Retinal pigment epithelial cell (primary cell): ENCODE results near the gene NTSR2.
A peak's percentile ranks its signal among the peaks of the same experiment; 100 is the strongest.

Experiments used
- DNase-seq: peaks from one replicate; pipeline ENCODE4 v3.0.0-alpha.2; 2010; ENCODE audit warnings: low read depth
- H3K4me3 ChIP-seq: 2 replicates; pipeline ENCODE4 v1.5.1; 2011; ENCODE audit warnings: mild to moderate bottlenecking, low read length, control low read depth, moderate library complexity
- TF ChIP-seq, protein P1 (sequence below): conservative IDR thresholded peaks from 2 replicates; pipeline ENCODE4 v1.5.1; 2011; ENCODE audit warnings: low read depth, low read length, control low read depth, inconsistent platforms

Gene NTSR2

DNA sequence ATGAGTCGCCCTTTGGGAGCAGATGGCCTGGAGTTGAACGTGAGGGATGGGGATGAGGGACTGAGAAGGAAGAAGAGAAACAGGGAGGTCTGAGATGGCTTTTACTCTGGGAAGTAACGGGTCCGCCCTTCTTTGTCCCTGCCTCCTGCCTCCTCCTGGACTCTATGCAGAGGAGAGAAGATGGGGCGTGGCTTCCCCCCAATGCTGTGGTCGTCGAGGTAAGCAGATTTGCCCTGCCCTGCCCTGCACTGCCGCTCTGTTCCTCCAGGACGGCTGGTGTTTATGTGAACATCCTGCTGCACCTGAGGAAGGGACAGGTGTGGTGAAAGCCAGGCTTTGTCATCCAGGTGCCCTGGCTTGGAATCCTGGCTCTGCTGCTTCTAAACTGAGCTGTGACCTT lies 13.5 kb upstream of the NTSR2 start:
- H3K4me3 ChIP-seq, result no peak overlapping the region
- TF ChIP-seq, protein P1, sequence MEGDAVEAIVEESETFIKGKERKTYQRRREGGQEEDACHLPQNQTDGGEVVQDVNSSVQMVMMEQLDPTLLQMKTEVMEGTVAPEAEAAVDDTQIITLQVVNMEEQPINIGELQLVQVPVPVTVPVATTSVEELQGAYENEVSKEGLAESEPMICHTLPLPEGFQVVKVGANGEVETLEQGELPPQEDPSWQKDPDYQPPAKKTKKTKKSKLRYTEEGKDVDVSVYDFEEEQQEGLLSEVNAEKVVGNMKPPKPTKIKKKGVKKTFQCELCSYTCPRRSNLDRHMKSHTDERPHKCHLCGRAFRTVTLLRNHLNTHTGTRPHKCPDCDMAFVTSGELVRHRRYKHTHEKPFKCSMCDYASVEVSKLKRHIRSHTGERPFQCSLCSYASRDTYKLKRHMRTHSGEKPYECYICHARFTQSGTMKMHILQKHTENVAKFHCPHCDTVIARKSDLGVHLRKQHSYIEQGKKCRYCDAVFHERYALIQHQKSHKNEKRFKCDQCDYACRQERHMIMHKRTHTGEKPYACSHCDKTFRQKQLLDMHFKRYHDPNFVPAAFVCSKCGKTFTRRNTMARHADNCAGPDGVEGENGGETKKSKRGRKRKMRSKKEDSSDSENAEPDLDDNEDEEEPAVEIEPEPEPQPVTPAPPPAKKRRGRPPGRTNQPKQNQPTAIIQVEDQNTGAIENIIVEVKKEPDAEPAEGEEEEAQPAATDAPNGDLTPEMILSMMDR, result no peak
- DNase-seq, result no peak

DNA sequence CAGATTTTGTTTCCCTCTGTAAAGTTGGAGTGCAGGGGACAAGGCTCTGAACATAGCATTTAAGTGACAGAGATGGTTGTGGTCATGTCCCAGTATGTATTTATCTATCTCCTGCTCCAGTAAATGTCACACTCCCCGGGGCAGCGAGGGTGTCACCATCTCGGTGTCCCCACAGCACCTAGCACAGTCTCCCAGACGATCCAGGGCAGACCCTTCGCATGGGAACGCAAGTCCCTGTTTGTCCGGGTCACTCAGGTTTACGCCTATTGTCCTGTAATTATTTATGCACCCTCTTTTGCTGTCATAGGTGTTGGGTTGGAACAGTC lies 12.6 kb upstream of the NTSR2 start:
- TF ChIP-seq, protein P1, result no peak
- DNase-seq, result no peak
- H3K4me3 ChIP-seq, result no peak overlapping the region

DNA sequence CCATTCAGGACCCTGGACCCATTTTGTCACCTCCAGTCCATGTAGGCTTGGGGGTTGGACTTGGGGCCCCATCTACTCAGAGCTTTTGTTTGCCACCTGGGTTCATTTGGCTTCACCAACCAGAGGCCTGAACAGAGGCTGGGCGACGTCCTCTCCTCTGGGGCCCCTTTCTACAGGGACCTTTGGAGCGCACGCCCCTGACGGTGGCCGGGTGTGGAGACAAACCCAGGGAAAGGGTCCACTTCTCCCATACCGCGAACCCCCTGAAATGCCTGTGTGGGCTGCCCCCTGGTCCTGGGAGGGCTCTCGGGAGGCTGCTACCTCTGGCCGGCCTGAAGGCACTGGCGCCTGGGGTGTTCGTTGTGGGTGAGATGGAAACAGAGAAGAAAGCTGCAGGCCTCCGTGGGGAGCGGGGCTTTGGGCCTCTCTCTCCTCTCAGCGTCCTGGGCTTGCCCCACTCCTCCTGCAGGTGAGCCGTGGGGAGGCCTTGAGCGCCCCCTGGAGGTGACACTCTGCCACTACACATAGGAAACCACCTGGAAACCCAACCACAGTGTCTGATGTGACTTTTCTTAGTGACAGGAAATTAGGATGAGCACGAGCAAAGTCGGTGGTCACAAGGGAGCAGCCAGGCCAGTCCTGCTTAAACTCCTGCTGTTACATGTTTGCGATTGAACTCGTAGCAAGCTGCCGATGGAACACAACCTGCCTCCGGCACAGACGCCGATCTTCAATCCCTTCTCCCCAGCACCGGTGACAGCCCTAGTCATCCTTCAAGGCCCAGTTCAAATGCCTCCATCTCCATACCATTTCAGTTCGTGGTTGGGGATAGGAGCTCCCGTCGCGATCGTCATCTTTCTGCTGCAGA lies 12.0 kb upstream of the NTSR2 start:
- TF ChIP-seq, protein P1, result peak; percentile 98
- no peak for DNase-seq
- H3K4me3 ChIP-seq, result no peak overlapping the region

DNA sequence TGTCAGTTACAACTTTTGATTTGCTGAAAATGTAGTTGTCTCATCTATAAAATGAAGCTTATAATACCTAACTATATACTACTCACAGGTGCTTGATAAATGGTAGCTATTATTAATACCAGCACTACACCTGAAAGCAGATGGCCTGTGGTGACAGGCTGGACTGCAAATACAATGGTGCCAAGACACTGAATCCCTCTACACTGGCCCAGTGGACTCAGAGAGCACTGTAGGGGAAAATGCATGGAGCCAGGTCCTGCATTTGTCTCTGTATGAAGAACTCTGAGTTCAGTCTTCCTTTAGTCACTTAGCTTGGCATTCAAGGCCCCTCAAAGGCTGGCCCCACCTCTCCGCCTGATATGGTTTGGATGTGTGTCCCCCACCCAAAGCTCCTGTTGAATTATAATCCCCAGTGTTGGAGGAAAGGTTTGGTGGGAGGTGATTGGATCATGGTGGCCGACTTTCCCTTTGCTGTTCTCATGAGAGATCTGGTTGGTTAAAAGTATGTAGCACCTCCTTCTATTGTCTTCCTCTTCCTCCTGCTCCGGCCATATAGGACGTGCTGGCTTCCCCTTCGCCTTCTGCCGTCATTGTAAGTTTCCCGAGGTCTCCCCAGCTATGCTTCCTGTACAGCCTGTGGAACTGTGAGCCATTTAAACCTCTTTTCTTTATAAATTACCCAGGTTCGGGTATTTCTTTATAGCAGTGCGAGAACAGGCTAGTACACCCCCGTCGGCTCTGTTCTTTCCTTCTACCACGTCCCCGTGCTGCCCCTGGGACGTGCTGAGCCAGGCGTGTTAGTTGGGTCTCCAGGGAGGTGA lies 11.1 kb upstream of the NTSR2 start:
- DNase-seq, result no peak
- no peak overlapping the region for H3K4me3 ChIP-seq
- TF ChIP-seq, protein P1, result no peak

DNA sequence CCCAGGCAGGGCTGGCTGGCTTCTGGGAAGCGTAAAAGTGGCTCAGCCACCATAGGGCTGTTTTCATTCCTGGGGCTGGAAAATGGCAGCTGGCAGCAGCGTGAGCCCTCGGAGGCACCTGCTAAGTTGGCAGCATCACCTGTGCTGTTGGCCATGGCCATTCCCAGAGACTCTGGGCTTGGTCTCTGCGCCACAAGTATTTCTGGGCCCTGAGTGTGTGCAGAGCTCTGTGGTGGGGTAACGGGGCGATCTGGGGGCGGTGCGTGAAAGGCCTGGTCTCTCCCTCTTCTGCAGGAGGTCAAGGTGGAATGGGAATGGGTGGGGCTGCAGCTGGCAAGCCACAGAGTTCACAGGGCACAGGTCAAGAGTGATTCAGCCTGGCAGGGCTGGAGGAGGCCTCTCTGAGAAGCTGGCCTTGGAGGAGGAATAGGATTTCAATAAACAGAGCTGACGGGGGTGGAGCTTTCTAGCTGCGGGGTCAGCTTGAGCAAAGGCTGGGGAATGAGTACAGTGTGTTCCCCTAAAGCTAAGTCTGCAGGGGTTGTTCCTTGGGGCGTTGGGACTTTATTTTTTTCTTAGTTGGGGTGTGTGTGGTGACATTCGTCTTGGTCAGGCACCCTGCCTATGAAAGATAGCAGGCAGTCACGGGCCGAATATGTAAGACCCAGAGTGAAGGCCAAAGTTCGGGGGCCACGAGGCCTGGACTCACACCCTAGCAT lies 10.3 kb upstream of the NTSR2 start:
- TF ChIP-seq, protein P1, result no peak
- H3K4me3 ChIP-seq, result no peak overlapping the region
- no peak for DNase-seq

DNA sequence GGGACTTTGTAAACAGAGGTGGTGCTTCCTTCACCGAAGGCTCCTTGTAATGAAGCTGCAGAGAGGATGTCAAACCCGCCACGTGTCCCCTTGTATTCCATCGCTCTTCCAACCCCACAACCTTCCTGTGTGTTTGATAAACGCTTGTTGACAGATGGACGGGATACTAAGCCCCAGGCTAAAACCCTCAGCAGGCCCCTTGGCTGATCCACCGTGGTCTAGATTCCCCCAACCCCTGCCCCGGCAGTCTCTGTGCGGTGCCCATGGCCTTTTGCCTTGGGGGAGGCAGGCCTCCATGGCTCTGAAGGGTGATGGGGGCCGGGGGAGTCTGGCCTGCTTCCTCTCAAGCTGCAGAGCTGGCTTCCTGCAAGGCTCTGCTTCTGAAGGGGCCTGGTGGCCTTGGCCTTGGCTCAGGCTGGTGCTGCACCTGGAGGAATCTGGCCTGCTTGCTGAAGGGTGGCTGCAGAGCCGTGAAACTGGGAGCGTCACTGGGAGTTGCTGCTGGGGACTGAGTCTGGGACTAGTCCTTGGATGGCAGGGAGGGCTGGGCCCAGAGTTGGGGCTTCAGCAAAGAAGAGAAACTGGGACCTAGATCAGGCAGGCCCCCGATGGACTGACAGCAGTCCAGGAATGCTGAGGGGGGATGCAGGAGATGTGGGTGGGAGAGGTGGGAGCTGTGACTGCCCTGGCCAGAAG lies 9.6 kb upstream of the NTSR2 start:
- no peak for DNase-seq
- no peak overlapping the region for H3K4me3 ChIP-seq
- TF ChIP-seq, protein P1, result no peak
